SK-N-DZ (cell line): ENCODE data around the gene ALDH7A1.
"Not testable (repeated sequence)": the region's sequence is repeated elsewhere in the genome, so short reads cannot be mapped to it uniquely, and the experiment has no call there.

Experiments
- DNase-seq: peaks from one replicate; pipeline ENCODE4 v3.0.0-alpha.2; 2015; ENCODE audit warnings: low spot score

Gene ALDH7A1

DNA sequence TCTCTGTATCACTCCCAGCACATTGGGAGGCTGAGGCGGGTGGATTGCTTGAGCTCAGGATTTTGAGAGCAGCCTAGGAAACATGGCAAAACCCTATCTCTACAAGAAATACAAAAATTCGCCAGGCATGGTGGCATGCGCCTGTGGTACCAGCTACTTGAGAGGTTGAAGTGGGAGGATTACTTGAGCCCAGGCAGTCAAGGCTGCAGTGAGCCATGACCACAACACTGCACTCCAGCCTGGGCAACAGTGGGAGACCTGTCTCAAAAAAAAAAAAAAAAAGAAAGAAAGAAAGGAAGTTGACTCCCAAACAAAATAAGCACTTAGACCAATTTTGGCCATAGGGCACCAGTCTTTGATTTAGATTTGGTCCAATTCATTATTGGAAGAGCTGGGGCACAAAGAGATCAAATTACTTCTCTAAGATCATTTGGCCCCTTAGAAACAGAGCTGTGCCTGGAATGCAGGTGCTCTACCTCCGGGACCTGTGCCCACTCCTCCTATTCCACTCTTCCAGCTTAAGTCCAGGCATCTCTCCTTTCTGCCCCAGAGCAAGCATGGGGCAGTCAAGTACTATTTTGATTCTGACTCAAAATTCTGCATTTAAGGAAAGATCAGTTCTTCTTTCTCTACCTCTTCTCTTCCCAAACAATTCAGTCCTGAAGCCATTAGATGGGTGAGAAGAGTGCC lies 59.0 kb downstream of the ALDH7A1 start:
- DNase-seq = no peak

DNA sequence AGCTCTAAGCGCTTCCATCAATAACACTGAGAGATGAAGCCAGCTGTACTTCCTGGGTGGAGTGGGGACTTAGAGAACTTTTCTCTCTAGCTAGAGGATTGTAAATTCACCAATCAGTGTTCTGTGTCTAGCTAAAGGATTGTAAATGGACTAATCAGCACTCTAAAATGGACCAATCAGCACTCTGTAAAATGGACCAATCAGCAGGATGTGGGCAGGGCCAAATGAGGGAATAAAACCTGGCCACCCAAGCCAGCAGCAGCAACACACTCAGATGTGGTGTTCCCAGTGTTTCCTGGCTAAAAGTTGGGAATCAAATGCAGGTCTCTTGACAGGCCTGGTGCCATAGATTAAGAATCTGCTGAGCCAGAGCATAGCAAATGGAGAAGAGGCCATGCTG lies 60.5 kb downstream of the ALDH7A1 start:
- no peak for DNase-seq

DNA sequence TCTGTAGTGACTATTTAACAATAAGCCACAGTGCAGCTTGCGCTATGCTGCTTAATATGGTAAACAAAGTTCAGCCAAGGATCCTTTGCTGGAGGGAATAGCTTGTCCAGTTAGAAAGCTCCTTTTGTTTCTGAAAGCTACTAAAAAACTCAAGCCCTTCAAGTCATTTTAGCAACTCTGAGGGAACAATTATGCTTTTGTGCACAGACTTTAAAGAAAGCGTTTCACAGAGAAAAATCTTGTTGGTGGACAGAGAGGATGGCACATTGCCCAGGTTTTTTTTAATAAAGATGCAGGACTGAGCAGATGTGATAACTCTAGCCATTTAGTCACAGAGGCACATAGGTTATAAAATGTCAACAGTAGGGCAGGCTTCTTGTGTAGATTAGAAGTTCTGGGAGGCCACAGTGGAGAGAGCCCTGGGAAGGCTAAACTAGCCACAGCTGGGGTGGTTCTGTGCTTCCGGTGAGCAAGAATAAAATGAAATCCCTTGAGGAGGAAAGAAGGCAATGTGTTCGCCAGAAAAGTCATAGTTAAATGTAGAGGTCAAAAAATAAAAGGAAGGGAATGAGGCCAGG lies 63.4 kb downstream of the ALDH7A1 start:
- DNase-seq = no peak

DNA sequence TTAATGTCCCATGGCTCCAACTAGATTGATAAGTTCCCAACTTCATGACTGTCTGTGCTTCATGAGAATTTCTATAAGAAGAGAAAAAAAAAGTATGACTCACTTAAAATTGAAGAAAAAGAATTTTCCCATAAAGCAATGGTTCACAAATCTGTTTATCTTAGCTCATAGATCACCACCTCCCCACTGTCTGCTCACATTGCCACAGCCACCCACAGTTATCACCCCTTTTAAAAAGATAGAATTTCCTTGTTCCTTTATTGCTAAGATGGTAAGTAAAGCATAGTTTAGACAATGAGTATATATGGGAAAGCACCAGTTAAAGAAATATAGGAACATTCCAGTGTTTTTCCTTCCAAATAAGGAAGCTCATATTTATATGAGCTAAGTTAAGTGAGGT lies 67.1 kb downstream of the ALDH7A1 start:
- no peak for DNase-seq

DNA sequence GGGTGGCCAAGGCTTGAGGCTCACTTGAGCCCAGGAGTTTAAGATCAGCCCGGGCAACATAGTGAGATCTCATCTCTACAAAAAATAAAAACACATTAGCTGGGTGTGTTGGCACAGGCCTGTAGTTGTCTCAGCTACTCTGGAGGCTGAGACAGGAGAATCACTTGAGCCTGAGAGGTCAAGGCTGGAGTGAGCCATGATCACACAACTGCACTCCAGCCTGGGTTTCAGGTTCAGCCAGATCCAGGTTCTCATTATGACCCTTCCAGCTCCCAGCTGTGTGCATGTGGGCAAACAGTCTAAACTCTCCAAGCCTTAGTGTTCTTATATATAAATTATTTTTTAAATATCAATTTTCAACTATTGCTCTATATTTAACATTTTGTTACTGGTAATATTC lies 67.9 kb downstream of the ALDH7A1 start:
- DNase-seq = no peak

DNA sequence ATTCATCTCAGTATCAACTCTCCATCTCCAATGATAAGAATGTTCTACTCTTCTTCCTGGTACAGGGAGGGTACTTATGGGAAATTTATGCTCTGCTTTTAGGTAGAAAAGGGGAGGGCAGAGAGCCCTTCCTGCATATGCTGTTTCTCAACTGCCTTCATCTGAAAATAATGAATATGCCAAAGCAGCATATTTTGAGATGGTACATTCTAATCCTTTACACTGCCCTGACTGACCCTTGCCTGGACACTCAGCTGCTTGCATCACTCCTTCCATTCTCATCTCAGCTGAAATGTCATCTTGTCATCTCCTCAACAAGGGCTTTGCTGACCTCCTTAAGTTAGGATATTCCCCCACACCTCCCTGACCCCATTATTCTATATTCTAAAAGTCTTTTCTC lies 68.5 kb downstream of the ALDH7A1 start:
- DNase-seq = no peak

DNA sequence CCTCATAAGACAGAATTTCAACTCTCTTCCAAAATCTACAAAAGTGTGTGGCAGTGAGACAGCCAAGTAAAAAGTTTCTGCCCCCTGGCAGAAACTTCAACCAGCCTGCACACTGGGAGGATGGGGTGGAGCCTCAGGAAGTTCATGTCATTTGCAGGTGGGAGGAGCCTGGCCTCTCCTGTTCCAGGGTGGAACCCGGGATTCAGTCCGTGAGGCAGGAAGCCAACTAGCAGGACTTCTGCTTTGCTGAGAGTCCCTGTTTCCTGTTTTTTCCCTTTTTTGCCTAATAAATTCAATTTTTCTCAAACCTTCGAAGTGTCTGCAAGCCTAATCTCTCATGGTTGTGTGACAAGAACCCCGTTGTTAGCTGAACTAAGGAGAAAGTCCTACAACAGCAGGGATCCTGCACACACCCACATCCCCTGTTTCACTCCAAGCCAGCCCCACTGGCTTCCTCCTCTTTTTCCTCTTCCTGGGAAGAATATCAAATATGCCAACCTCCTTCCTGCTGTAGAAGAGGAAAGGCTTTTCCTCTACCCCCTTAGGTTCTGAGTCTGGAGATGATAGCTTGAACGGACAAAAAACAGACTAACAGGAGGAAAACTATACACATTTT lies 69.3 kb downstream of the ALDH7A1 start:
- no peak for DNase-seq

DNA sequence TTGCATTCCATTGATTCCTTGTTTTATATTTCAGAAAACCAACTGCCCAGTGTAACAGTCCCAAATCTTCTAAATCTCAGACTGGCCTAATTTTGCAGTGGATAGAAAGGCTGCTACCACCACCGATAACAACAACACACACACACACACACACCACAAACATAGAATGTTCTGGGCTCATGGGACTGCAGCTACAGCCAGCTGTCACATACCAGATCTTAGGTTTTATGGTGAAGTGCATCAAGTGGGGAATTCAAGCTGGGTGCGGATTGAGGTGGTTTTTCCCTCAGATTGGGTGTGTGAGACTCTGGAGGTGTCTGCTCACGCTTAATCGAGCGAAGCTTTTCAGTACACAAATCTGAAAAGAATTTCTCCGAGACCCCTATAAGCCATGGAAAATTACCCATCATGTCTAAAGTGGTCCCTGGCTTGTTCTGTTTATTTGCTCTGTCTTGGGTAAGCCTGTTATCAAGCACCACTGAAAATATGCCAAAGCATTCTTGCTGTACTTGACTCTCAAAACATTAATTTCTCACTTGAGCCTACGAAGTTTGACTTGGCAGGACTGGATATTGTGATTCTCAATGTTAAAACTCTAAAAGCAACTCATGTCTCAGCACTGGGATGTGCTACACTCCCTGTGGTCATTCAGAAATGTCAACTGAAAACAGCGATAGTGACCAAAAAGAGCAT lies 71.1 kb downstream of the ALDH7A1 start:
- no peak for DNase-seq

DNA sequence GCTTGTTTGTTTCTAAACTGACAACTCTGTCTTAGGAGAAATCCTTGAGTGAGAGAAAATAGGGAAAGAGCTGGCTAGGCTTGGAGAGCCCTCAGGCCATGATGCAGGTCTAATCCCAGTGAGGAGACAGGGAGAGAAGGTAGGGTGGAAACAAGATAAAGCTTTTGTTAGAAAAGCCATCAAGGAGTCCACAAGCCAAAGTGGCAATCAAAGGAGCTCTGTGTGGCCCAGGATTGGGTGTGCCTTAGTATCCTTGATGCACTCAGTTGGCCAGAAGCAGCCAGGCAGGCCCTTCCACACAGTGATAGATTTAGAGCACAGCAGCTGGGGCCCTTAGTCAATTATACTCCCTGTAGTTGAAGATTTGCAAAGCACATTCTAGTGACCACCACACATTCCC lies 73.9 kb downstream of the ALDH7A1 start:
- no peak for DNase-seq

DNA sequence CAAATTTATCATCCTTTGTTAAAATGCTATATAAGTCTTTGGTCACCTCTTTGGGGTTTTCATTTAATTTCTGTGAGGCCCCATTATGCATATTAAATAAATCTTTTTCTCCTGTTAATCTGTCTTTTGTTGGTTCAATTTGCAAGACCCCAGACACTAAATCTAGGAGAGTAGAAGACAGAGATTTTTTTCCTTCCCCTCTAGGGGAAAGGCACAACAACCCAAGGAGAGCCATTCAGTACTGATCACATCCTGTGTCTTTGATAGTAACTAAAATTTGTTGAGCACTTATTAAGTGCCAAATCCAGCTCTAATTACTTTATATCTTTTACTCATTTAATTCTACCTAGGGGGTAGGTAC lies 74.4 kb downstream of the ALDH7A1 start:
- DNase-seq = no peak

DNA sequence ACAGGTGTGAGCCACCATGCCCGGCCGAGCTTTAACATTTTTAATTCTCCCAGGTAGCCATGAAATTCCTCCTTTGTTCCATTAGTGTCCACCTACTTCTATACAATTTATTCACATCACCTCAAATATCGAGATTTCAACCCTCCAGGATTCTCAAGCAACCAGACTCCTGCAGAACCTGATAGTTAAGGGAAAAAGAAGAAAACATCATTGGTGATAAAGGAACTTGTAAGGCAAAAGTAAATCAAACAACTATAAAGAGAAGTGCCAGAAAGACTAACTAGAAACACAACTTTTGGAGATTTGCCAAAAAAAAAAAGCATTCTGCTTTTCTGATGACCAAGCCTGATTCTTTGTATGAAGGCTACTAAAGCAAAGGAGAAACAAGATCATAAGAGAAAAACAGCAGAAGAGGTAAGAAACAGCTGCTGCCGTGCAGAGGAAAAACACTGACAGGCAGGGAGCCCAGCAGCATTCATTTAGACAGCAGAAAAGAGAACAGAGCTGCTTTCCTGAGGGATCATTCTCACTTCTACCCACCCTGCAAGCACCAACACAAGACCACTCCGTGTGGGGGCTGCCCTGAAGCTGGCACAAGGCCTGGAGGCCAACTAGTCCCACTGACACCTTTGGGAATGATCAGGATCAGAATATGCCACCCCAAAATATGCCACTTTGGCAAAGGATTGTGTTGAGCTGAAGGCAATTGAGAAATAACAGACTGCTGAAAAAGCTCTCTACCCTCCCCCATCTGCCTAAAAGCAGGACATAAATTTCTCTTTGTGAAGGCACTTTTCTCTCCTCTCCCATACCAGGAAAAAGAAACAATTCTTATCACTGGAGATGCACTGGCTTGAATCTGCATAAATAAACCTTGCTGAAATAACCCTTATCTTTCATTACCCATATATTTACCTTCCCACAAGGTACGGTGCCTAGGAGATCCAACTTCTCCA lies 75.1 kb downstream of the ALDH7A1 start:
- no peak for DNase-seq

DNA sequence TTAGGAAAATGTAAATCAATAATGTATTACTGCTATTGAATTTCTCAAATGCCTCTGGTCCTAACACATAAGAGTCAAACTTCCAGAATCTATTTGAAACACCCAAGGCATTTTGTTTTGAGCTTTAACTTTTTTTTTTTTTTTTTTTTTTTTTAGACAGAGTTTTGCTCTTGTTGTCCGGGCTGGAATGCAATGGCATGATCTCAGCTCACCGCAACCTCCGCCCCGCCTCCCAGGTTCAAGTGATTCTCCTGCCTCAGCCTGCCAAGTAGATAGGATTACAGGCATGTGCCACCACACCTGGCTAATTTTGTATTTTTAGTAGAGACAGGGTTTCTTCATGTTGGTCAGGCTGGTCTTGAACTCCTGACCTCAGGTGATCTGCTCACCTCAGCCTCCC lies 75.8 kb downstream of the ALDH7A1 start:
- not testable (repeated sequence) for DNase-seq

DNA sequence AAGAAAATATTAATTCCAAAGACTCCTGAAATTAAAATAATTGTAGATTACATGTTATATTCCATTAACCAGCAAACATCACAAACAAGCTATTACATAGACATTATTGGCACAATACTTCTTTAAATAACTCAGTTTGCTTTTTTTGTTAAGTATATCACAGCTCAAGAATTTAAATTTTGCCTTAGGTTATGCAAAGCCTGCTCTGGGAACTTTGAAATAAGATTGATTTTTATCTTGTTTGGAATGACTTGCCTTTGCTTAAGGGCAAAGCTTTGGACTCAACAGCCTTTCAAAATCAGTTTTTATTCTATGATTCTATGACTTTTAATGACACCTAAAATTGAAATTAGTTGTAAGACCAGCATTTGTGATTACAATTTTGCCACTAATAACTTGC lies 78.2 kb downstream of the ALDH7A1 start:
- DNase-seq = no peak

DNA sequence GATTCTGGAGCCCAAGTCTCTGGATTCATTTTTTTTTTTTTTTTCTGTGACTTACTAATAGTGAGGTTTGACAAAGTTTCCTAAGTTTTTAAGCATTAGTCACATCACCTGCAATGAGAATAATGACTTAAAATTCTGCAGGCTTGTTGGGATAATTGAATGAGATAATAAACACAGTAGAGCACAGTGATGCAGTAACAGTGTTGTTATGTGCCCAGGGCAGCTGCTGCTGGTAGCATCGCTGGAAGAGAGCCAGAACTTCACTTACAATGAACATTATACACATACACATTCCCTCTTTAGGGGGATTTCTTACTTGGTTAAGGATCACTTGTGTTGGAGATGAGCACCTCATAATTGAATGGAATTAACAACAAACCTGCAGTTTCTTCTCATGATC lies 78.9 kb downstream of the ALDH7A1 start:
- peak; percentile 59 for DNase-seq

DNA sequence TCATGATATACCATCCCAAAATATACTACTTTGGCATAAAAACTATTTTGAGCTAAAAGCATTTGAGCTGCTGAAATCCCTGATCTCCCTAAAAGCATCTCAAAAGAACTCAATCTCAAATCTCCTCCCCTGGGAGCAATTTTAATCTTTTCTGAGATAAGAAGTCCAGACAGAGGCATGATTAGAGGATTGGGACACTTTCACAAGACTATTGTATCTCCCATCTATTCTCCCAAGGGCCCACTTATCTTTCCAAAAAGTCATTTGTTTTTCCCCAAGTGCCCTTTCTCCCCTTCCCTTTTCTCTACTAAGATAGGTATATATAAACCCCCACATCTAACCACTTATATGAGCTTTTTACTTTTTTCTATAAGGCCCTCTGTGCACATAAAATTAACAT lies 79.7 kb downstream of the ALDH7A1 start:
- peak; percentile 67 for DNase-seq

DNA sequence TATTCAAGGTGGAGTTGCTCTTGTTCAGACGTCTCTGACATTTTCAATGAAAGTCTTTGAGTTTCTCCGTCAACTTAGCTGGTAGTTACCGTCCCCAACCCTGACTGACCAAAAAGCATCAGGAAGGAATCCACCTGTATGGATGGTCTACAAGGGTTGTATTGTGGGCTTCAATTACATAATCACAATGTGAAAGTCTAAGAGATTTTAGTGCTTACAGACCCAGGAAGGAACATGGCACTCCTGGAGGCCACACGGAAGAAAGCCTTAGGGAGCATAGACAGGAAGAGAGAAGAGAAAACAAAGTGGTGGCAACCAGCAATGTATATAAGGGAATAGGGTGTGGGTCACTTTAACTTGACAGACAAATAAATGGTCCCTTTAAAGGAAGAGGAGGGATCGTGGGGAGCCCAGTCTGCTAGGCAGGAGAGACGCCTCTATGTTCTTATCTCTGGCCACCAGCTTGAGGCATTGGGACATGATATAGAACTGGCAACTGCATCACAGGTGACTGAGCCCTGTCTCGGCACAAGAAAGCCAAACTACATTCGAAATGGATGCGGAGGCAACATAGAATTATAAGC lies 80.4 kb downstream of the ALDH7A1 start:
- DNase-seq = no peak

DNA sequence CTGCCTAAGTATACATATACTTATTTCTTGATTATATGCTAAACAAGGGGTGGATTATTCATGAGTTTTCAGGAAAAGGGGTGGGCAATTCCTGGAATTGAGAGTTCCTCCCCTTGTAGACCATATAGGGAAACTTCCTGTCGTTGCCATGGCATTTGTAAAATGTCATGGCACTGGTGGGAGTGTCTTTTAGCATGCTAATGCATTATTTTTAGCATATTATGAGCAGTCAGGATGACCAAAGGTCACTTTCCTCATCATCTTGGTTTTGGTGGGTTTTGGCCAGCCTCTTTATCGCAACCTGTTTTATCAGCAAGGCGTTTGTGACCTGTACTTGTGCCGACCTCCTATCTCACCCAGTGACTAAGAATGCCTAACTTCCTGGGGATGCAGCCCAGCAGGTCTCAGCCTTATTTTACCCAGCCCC lies 80.9 kb downstream of the ALDH7A1 start:
- no peak for DNase-seq

DNA sequence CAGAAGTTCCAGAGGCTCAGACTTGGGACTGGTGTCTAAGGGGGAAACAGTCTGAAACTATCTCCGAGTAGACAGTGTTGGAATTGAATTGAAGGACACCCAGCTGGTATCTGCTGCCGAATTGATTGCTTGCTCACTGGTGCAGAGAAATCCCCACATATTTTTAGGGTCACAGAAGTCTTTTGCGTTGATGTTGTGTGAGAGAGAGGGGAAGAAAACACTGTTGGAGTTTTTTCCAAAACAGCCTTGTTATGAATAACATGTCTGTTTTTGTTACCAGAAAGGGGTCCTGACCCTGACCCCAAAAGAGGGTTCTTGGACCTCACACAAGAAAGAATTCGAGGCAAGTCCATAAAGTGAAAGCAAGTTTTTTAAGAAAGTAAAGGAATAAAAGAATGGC lies 81.3 kb downstream of the ALDH7A1 start:
- DNase-seq = no peak

DNA sequence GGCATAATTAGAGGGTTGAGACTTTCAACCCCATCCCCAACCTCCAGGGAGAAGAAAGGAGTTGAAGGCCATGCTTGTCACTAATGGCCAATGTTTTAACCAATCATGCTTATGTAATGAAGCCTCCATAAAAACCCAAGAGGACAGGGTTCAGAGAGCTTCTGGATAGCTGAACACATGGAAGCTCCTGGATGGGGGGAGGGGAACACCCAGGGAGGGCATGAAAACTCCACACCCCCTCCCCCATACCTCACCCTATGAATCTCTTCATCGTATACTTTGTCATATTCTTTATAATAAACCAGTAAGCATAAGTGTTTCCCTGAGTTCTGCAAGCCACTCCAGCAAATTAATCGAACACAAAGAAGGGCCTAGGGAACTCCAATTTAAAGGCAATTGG lies 81.7 kb downstream of the ALDH7A1 start:
- DNase-seq = no peak

DNA sequence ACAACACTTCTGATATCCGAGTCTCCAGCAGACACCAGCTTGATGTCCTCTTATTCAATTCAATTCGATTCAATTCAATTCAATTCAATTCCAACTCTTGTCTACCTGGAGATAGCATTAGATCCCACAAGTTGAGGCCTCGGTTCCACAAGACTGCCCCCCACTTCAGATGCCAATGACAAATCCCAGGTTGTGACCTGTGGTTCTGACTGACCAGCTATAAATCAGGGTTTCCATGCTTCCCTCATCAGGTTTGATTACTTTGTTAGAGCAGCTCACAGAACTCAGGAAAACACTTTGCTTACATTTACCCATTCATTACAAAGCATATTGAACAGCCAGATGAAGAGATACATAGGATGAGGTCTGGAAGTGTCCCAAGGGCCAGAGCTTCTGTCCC lies 82.6 kb downstream of the ALDH7A1 start:
- no peak for DNase-seq

DNA sequence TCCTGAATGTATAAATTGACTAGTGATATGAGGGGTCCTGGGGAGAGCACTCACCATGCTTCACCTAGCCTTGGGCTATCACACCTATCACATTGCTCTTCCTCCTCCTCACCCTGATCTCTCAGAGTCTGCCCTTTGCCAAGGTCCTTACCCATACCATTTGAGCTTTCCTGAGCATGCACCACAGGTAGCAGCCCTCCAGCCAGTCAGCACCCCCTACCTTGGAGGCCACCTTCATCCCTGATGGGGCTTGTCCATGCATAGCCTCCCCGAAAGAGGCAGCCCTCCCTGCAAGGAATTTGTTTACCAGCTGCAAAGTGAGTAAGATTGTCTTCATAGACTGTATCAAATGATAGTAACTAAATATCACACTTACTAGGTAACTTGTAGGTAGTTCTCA lies 83.1 kb downstream of the ALDH7A1 start:
- no peak for DNase-seq
